Measurements from ENCODE around the gene FBXO44. TPM values are rescaled to one million over a fixed set of nuclear protein-coding genes. Genes with fewer than 3 reads are reported as not detected.
A peak's percentile ranks its signal among the peaks of the same experiment; 100 is the strongest.

Gene FBXO44
- polyA plus RNA-seq, 2 donors, result 9.0 to 16.2 TPM

- WGBS, 2 donors, result 0 to 1% methylated on average over 27 to 78 of the region's 78 CpGs
- peaks cover 0 to 16% of the 10 kb centered on the region in 2 donors for H3K27me3 ChIP-seq (ENCODE audit: control insufficient read depth in 1 of 2, insufficient read depth in 2 of 2, low read length in 2 of 2)
- H3K27ac ChIP-seq (ENCODE audit: low read depth in 2 of 2, low read length in 1 of 2), result no peak within 1 kb of the TSS
- H3K4me1 ChIP-seq (ENCODE audit: control insufficient read depth in 2 of 2, insufficient read depth in 2 of 2, low read length in 1 of 2), result peaks cover 2 to 9% of the 10 kb centered on the region in 2 donors
- no peaks in the 10 kb centered on the region for H3K36me3 ChIP-seq (ENCODE audit: control insufficient read depth in 2 of 2, insufficient read depth in 2 of 2, low read length in 1 of 2)
- peak within 1 kb of the TSS; percentile 10 to 35 for H3K4me3 ChIP-seq (ENCODE audit: low read depth in 1 of 2, low read length in 2 of 2)
- no peaks in the 10 kb centered on the region for H3K9me3 ChIP-seq (ENCODE audit: control insufficient read depth in 2 of 2, insufficient read depth in 1 of 2, low read depth in 1 of 2, low read length in 1 of 2)
These were observed 36.7 kb downstream of the FBXO44 start, which contains the start of gene DRAXIN for GRCh38 chr1:11691302-11691914. TSS of gene DRAXIN (plus strand) at chr1:11691710. CDS start at chr1:11706259, 14,549 bp downstream.

- Histone ChIP-seq H3K9me3 (ENCODE audit: control insufficient read depth in 2 of 2, insufficient read depth in 1 of 2, low read depth in 1 of 2, low read length in 1 of 2) (no peaks in the 10 kb centered on the region), H3K4me3 (ENCODE audit: low read depth in 1 of 2, low read length in 2 of 2) (peak overlapping the region in 1 of 2 donors; percentile 35), H3K36me3 (ENCODE audit: control insufficient read depth in 2 of 2, insufficient read depth in 2 of 2, low read length in 1 of 2) (no peaks in the 10 kb centered on the region), H3K27ac (ENCODE audit: low read depth in 2 of 2, low read length in 1 of 2) (no peak overlapping the region), H3K27me3 (ENCODE audit: control insufficient read depth in 1 of 2, insufficient read depth in 2 of 2, low read length in 2 of 2) (peaks cover 0 to 16% of the 10 kb centered on the region in 2 donors), H3K4me1 (ENCODE audit: control insufficient read depth in 2 of 2, insufficient read depth in 2 of 2, low read length in 1 of 2) (peaks cover 2 to 9% of the 10 kb centered on the region in 2 donors)
- 8 to 9% methylated on average over 55 to 64 of the region's 64 CpGs for WGBS, 2 donors
These were observed 37.4 kb downstream of the FBXO44 start for GRCh38 chr1:11691928-11692711.

GRCh38 chr1:11693024-11693590 is 38.4 kb downstream of the FBXO44 start:
- Histone ChIP-seq H3K4me3 (ENCODE audit: low read depth in 1 of 2, low read length in 2 of 2) (no peak overlapping the region), H3K4me1 (ENCODE audit: control insufficient read depth in 2 of 2, insufficient read depth in 2 of 2, low read length in 1 of 2) (peaks cover 2 to 9% of the 10 kb centered on the region in 2 donors), H3K36me3 (ENCODE audit: control insufficient read depth in 2 of 2, insufficient read depth in 2 of 2, low read length in 1 of 2) (no peaks in the 10 kb centered on the region), H3K9me3 (ENCODE audit: control insufficient read depth in 2 of 2, insufficient read depth in 1 of 2, low read depth in 1 of 2, low read length in 1 of 2) (no peaks in the 10 kb centered on the region), H3K27ac (ENCODE audit: low read depth in 2 of 2, low read length in 1 of 2) (no peak overlapping the region), H3K27me3 (ENCODE audit: control insufficient read depth in 1 of 2, insufficient read depth in 2 of 2, low read length in 2 of 2) (peaks cover 0 to 16% of the 10 kb centered on the region in 2 donors)
- 6 to 9% methylated on average over 6 of the region's 6 CpGs for WGBS, 2 donors

DNA sequence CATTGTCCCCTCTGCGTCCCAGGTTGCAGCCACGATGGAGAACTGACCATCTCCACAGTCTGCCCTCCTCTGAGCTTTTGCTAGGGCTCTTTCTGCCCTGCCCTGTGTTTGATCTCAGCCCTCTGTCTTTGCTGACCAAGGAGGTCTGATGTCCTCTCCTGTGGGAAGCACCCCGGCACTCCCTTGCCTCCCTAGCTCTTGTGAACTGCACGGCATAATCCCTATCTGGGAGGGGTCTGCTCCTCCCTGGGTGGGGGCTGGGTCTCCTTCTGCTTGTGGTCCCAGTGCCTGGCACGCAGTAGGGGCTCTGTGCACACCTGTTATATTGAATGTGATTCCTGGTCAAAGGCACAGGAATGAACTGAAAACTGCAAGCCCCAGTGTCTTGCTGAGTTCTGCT is 39.2 kb downstream of the FBXO44 start:
- H3K4me1 ChIP-seq (ENCODE audit: control insufficient read depth in 2 of 2, insufficient read depth in 2 of 2, low read length in 1 of 2), result peaks cover 2 to 9% of the 10 kb centered on the region in 2 donors
- no peaks in the 10 kb centered on the region for H3K36me3 ChIP-seq (ENCODE audit: control insufficient read depth in 2 of 2, insufficient read depth in 2 of 2, low read length in 1 of 2)
- 57 to 74% methylated on average over 5 of the region's 5 CpGs for WGBS, 2 donors
- no peak overlapping the region for H3K4me3 ChIP-seq (ENCODE audit: low read depth in 1 of 2, low read length in 2 of 2)
- no peaks in the 10 kb centered on the region for H3K9me3 ChIP-seq (ENCODE audit: control insufficient read depth in 2 of 2, insufficient read depth in 1 of 2, low read depth in 1 of 2, low read length in 1 of 2)
- no peak overlapping the region for H3K27ac ChIP-seq (ENCODE audit: low read depth in 2 of 2, low read length in 1 of 2)
- H3K27me3 ChIP-seq (ENCODE audit: control insufficient read depth in 1 of 2, insufficient read depth in 2 of 2, low read length in 2 of 2), result peaks cover 0 to 16% of the 10 kb centered on the region in 2 donors

DNA sequence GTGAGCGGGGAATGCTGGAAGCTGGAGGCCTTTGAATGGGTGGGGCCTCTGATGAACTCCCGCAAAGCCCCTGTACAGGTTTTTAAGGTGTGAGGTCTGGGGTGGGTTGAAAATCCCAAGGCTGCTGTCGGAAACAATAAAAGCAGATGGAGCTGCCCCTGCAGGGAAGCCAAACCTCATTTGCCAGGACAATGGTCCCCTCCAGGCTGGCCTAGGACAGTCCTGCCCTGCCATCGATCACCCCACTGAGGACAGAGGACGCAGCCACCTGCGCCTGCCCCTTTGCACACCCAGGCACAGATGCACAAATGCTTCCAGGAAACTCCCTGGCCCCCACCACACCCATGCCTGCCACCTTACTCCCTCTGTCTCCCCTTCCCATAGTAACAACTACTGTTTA is 41.2 kb downstream of the FBXO44 start:
- Histone ChIP-seq H3K4me3 (ENCODE audit: low read depth in 1 of 2, low read length in 2 of 2) (no peak overlapping the region), H3K4me1 (ENCODE audit: control insufficient read depth in 2 of 2, insufficient read depth in 2 of 2, low read length in 1 of 2) (peaks cover 0 to 13% of the 10 kb centered on the region in 2 donors), H3K36me3 (ENCODE audit: control insufficient read depth in 2 of 2, insufficient read depth in 2 of 2, low read length in 1 of 2) (no peaks in the 10 kb centered on the region), H3K27me3 (ENCODE audit: control insufficient read depth in 1 of 2, insufficient read depth in 2 of 2, low read length in 2 of 2) (peaks cover 0 to 11% of the 10 kb centered on the region in 2 donors), H3K27ac (ENCODE audit: low read depth in 2 of 2, low read length in 1 of 2) (no peak overlapping the region), H3K9me3 (ENCODE audit: control insufficient read depth in 2 of 2, insufficient read depth in 1 of 2, low read depth in 1 of 2, low read length in 1 of 2) (no peaks in the 10 kb centered on the region)
- 86 to 89% methylated on average over 6 of the region's 6 CpGs for WGBS, 2 donors

DNA sequence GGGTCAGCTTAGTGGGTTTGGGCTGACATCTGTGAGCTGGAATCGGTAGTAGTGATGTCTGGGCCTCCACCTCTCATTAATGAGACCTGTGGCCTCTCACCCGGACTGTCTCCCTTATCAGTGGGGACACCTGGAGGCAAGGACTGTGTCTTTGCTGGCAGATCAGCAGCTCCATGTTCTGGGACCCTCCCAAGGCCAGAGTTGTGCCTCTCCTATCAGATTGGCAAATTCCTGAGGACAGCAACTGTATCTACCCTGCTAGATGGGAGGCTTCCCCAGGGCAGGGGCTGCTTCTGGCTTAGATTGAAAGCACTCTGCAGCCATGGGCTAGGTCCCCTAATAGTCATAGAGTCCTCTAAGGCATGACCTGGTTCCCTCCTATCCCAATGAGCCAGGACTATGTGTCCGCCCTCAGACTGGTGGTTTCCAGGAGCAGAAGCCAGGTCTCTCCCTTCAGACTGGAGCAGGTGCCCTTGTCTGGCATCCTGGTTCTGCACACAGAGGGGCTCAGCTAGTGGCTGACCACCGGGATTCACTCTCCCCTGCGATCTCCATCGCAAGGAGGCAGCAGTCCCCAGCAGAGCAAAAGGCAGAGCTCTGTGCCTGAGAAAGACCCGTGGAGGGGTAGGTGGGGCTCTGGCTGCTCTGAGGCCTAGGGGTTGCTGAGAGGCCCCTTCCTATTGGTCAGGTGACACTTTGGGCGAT is 42.7 kb downstream of the FBXO44 start:
- H3K4me3 ChIP-seq (ENCODE audit: low read depth in 1 of 2, low read length in 2 of 2), result no peak overlapping the region
- peaks cover 0 to 3% of the 10 kb centered on the region in 2 donors for H3K9me3 ChIP-seq (ENCODE audit: control insufficient read depth in 2 of 2, insufficient read depth in 1 of 2, low read depth in 1 of 2, low read length in 1 of 2)
- peaks cover 0 to 9% of the 10 kb centered on the region in 2 donors for H3K4me1 ChIP-seq (ENCODE audit: control insufficient read depth in 2 of 2, insufficient read depth in 2 of 2, low read length in 1 of 2)
- H3K36me3 ChIP-seq (ENCODE audit: control insufficient read depth in 2 of 2, insufficient read depth in 2 of 2, low read length in 1 of 2), result no peaks in the 10 kb centered on the region
- WGBS, 2 donors, result 68 to 74% methylated on average over 8 of the region's 8 CpGs
- H3K27me3 ChIP-seq (ENCODE audit: control insufficient read depth in 1 of 2, insufficient read depth in 2 of 2, low read length in 2 of 2), result peaks cover 0 to 3% of the 10 kb centered on the region in 2 donors
- no peak overlapping the region for H3K27ac ChIP-seq (ENCODE audit: low read depth in 2 of 2, low read length in 1 of 2)

- peaks cover 0 to 9% of the 10 kb centered on the region in 2 donors for H3K4me1 ChIP-seq (ENCODE audit: control insufficient read depth in 2 of 2, insufficient read depth in 2 of 2, low read length in 1 of 2)
- H3K4me3 ChIP-seq (ENCODE audit: low read depth in 1 of 2, low read length in 2 of 2), result no peak overlapping the region
- peaks cover 0 to 3% of the 10 kb centered on the region in 2 donors for H3K9me3 ChIP-seq (ENCODE audit: control insufficient read depth in 2 of 2, insufficient read depth in 1 of 2, low read depth in 1 of 2, low read length in 1 of 2)
- H3K27ac ChIP-seq (ENCODE audit: low read depth in 2 of 2, low read length in 1 of 2), result no peak overlapping the region
- 75 to 76% methylated on average over 5 of the region's 5 CpGs for WGBS, 2 donors
- H3K36me3 ChIP-seq (ENCODE audit: control insufficient read depth in 2 of 2, insufficient read depth in 2 of 2, low read length in 1 of 2), result no peaks in the 10 kb centered on the region
- H3K27me3 ChIP-seq (ENCODE audit: control insufficient read depth in 1 of 2, insufficient read depth in 2 of 2, low read length in 2 of 2), result no peaks in the 10 kb centered on the region
These were observed 43.2 kb downstream of the FBXO44 start for GRCh38 chr1:11697893-11698210.

GRCh38 chr1:11700601-11701467 is 46.2 kb downstream of the FBXO44 start:
- Histone ChIP-seq H3K4me3 (ENCODE audit: low read depth in 1 of 2, low read length in 2 of 2) (no peak overlapping the region), H3K27me3 (ENCODE audit: control insufficient read depth in 1 of 2, insufficient read depth in 2 of 2, low read length in 2 of 2) (no peaks in the 10 kb centered on the region), H3K36me3 (ENCODE audit: control insufficient read depth in 2 of 2, insufficient read depth in 2 of 2, low read length in 1 of 2) (no peaks in the 10 kb centered on the region), H3K4me1 (ENCODE audit: control insufficient read depth in 2 of 2, insufficient read depth in 2 of 2, low read length in 1 of 2) (peaks cover 0 to 9% of the 10 kb centered on the region in 2 donors), H3K9me3 (ENCODE audit: control insufficient read depth in 2 of 2, insufficient read depth in 1 of 2, low read depth in 1 of 2, low read length in 1 of 2) (peaks cover 0 to 3% of the 10 kb centered on the region in 2 donors), H3K27ac (ENCODE audit: low read depth in 2 of 2, low read length in 1 of 2) (no peak overlapping the region)
- WGBS, 2 donors, result 44 to 50% methylated on average over 34 of the region's 34 CpGs

Measured in esophagus (tissue), 2 donors.